Osteoblast (primary cell): ENCODE data around the gene MCC. TPM values are rescaled to one million over a fixed set of nuclear protein-coding genes. Genes with fewer than 3 reads are reported as not detected.

Experiments used
- DNase-seq: peaks from one replicate; pipeline ENCODE4 v3.0.0; 2011; ENCODE audit warnings: low spot score, mixed read lengths; ENCODE audit not compliant: insufficient read length; ENCODE audit errors: missing footprints
- H2AFZ ChIP-seq: 2 replicates; pipeline ENCODE4 v1.6.0; 2011; ENCODE audit warnings: mild to moderate bottlenecking, low read length
- H3K27ac ChIP-seq: 2 replicates; pipeline ENCODE4 v1.5.1; 2011; ENCODE audit warnings: mild to moderate bottlenecking, low read depth, low read length, moderate library complexity
- H3K27me3 ChIP-seq: 2 replicates; pipeline ENCODE4 v1.6.0; 2012; ENCODE audit warnings: mild to moderate bottlenecking, control low read depth, inconsistent platforms, low read length, moderate library complexity; ENCODE audit not compliant: insufficient read depth
- H3K36me3 ChIP-seq: 2 replicates; pipeline ENCODE4 v1.5.1; 2011; ENCODE audit warnings: mild to moderate bottlenecking, low read length, control low read depth, moderate library complexity; ENCODE audit not compliant: insufficient read depth
- H3K4me1 ChIP-seq: 2 replicates; pipeline ENCODE4 v1.5.1; 2011; ENCODE audit warnings: mild to moderate bottlenecking, low read length, control low read depth, moderate library complexity; ENCODE audit not compliant: insufficient read depth
- H3K4me2 ChIP-seq: 2 replicates; pipeline ENCODE4 v1.6.0; 2011; ENCODE audit warnings: mild to moderate bottlenecking, low read length; ENCODE audit not compliant: insufficient read depth
- H3K4me3 ChIP-seq: fragments of 200-600 bp; sonication (generic); 3 replicates; pipeline ENCODE4 v1.5.1; 2012; ENCODE audit warnings: mild to moderate bottlenecking, low read length, inconsistent platforms; ENCODE audit not compliant: insufficient read depth
- H3K79me2 ChIP-seq: 2 replicates; pipeline ENCODE4 v1.6.0; 2012; ENCODE audit warnings: mild to moderate bottlenecking, low read length, control low read depth, inconsistent platforms; ENCODE audit not compliant: insufficient read depth
- H3K9me3 ChIP-seq: 2 replicates; pipeline ENCODE4 v1.5.1; 2011; ENCODE audit warnings: low read depth, low read length, control low read depth
- H4K20me1 ChIP-seq: 2 replicates; pipeline ENCODE4 v1.6.0; 2012; ENCODE audit warnings: mild to moderate bottlenecking, low read length, control low read depth; ENCODE audit not compliant: insufficient read depth
- total RNA-seq: library from RNA; depleted of rRNA; stranded (reverse); fragments of >200 nt; gene quantifications from 2 replicates; pipeline ENCODE4 v1.2.3, GENCODE V29; 2012
- TF ChIP-seq, protein P1 (sequence below): IDR thresholded peaks from 2 replicates; pipeline ENCODE4 v1.5.1; 2011; ENCODE audit warnings: mild to moderate bottlenecking, low read depth, low read length, moderate library complexity; ENCODE audit errors: extremely low read depth

MCC gene
- total RNA-seq, 1 donor, result 45.6 TPM

DNA sequence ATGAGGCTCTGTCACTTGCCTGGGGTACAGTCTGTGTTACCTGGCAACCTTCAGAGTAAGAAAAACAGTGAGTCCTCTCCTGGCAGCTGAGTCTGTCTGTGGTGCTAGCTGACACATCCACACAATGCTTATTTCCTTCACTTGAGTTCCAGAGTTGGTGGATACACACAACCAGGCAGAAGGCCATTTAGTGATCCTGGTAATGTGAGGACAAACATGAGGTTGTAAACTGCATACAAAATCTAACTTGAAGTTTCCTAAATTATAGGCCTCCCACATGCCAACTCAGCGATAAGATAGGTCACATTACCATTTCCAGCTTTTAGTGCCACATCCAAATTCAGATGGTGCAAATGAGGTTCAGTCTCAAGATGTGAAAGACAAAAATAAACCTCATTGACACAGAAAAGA is 386.1 kb downstream of the MCC start:
- no peak for DNase-seq
- H3K79me2 ChIP-seq, result no peaks in the 10 kb centered on the region
- H4K20me1 ChIP-seq, result no peaks in the 10 kb centered on the region
- no peak overlapping the region for H3K4me3 ChIP-seq
- H2AFZ ChIP-seq, result no peak overlapping the region
- H3K27me3 ChIP-seq, result no peaks in the 10 kb centered on the region
- TF ChIP-seq, protein P1, sequence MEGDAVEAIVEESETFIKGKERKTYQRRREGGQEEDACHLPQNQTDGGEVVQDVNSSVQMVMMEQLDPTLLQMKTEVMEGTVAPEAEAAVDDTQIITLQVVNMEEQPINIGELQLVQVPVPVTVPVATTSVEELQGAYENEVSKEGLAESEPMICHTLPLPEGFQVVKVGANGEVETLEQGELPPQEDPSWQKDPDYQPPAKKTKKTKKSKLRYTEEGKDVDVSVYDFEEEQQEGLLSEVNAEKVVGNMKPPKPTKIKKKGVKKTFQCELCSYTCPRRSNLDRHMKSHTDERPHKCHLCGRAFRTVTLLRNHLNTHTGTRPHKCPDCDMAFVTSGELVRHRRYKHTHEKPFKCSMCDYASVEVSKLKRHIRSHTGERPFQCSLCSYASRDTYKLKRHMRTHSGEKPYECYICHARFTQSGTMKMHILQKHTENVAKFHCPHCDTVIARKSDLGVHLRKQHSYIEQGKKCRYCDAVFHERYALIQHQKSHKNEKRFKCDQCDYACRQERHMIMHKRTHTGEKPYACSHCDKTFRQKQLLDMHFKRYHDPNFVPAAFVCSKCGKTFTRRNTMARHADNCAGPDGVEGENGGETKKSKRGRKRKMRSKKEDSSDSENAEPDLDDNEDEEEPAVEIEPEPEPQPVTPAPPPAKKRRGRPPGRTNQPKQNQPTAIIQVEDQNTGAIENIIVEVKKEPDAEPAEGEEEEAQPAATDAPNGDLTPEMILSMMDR, result no peak
- H3K4me2 ChIP-seq, result no peak overlapping the region
- H3K36me3 ChIP-seq, result no peaks in the 10 kb centered on the region
- H3K9me3 ChIP-seq, result no peaks in the 10 kb centered on the region
- no peaks in the 10 kb centered on the region for H3K4me1 ChIP-seq
- peak overlapping the region; percentile 11 for H3K27ac ChIP-seq

DNA sequence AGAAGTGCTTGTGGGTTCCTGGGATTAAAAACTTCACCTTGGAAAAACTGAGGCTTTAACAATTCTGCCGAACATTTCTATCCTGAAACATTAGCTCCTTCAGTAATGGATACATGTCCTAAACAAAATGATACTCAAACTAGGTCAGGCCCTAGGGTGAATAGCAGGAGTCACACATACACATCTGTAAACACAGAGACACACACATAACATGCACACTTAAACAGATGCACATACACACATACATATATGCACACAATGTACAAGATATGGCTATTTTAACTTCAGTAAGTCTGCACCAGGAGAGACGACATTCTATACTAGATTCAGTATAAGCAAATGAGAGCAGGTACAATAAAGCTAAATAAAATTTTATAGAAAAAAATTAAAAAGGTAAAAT is 387.3 kb downstream of the MCC start:
- Histone ChIP-seq H3K36me3 (no peaks in the 10 kb centered on the region), H3K27ac (no peak overlapping the region), H2AFZ (no peak overlapping the region), H3K9me3 (no peaks in the 10 kb centered on the region), H3K79me2 (no peaks in the 10 kb centered on the region), H3K4me1 (no peaks in the 10 kb centered on the region), H3K27me3 (no peaks in the 10 kb centered on the region), H4K20me1 (no peaks in the 10 kb centered on the region), H3K4me2 (no peak overlapping the region), H3K4me3 (no peak overlapping the region)
- DNase-seq, result no peak
- TF ChIP-seq, protein P1, result no peak

DNA sequence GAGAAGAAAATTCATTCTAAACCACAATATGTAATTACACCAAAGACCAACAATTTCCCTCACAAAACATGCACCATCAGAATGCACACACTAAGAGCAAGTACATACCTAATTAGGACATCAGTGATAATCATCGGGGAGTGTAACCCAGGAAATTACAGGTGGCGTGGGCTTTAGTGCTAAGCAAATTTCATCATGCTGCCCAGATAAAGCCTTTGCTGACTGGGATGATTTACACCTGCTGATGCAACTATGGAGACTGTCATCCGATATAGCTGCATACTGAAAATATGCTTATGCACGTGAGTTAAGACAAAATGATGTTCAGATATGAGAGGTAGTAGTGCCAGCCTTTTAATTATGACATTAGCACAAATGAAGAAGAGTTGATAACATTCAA is 388.4 kb downstream of the MCC start:
- no peak overlapping the region for H3K4me2 ChIP-seq
- no peaks in the 10 kb centered on the region for H3K36me3 ChIP-seq
- TF ChIP-seq, protein P1, result no peak
- H3K27ac ChIP-seq, result no peak overlapping the region
- no peaks in the 10 kb centered on the region for H4K20me1 ChIP-seq
- H2AFZ ChIP-seq, result no peak overlapping the region
- no peak overlapping the region for H3K4me3 ChIP-seq
- no peaks in the 10 kb centered on the region for H3K27me3 ChIP-seq
- H3K4me1 ChIP-seq, result no peaks in the 10 kb centered on the region
- no peaks in the 10 kb centered on the region for H3K9me3 ChIP-seq
- no peak for DNase-seq
- H3K79me2 ChIP-seq, result no peaks in the 10 kb centered on the region

DNA sequence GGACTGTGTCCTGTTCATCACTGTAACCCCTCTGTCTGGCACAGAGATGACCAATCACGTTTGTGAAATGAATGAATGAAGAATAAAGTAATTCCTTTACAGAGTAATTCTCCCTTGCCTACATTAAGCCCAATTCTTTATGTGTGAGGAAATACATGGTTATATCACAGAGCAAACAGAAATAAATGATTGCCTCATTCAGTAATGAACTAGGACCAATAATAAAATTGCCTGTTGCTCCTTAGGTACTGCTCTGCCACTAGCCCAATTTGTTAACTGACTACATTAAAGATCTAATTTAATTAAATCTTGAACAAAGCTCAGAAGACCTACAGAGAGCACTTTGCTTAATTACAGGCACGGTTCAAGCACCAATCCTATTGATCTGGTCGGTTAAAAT is 389.9 kb downstream of the MCC start:
- no peak for DNase-seq
- Histone ChIP-seq H3K4me1 (no peaks in the 10 kb centered on the region), H3K27ac (no peak overlapping the region), H4K20me1 (no peaks in the 10 kb centered on the region), H2AFZ (no peak overlapping the region), H3K27me3 (no peaks in the 10 kb centered on the region), H3K79me2 (no peaks in the 10 kb centered on the region), H3K4me3 (no peak overlapping the region), H3K36me3 (no peaks in the 10 kb centered on the region), H3K4me2 (no peak overlapping the region), H3K9me3 (no peaks in the 10 kb centered on the region)
- TF ChIP-seq, protein P1, result no peak
